Activated CD4-positive, alpha-beta T cell treated with anti-CD3 and anti-CD28 coated beads, Interleukin-2, amount 10 ng/mL, durations not matched to agents 24 days and 14 days (primary cell): ENCODE data around the gene BANF2. TPM values are rescaled to one million over a fixed set of nuclear protein-coding genes. Genes with fewer than 3 reads are reported as not detected.

Experiments
- DNase-seq: peaks from one replicate; pipeline ENCODE4 v3.0.0; 2022
- H3K27ac Mint-ChIP-seq: one replicate; pipeline ENCODE4 v1.8.0; 2022; ENCODE audit warnings: mild to moderate bottlenecking, mixed read lengths
- H3K27me3 Mint-ChIP-seq: one replicate; pipeline ENCODE4 v1.8.0; 2022; ENCODE audit warnings: mixed read lengths
- H3K36me3 Mint-ChIP-seq: one replicate; pipeline ENCODE4 v1.8.0; 2022; ENCODE audit warnings: low read depth, mild to moderate bottlenecking, mixed read lengths
- H3K4me1 Mint-ChIP-seq: one replicate; pipeline ENCODE4 v1.8.0; 2021; ENCODE audit warnings: mixed read lengths
- H3K4me3 Mint-ChIP-seq: one replicate; pipeline ENCODE4 v1.8.0; 2022; ENCODE audit warnings: mild to moderate bottlenecking, moderate library complexity, mixed read lengths
- H3K9me3 Mint-ChIP-seq: one replicate; pipeline ENCODE4 v1.8.0; 2021; ENCODE audit warnings: mixed read lengths
- intact Hi-C: fragments of 100-400 bp; cut with micrococcal nuclease; formaldehyde crosslinking; loops from one replicate; pipeline ENCODE4 v1.15.1; 2023
- total RNA-seq: library from RNA; stranded (reverse); gene quantifications from 2 replicates; pipeline ENCODE4 v1.2.3, GENCODE V29; 2022

Gene BANF2
- total RNA-seq, 1 donor from 2014 or later = not detected

DNA sequence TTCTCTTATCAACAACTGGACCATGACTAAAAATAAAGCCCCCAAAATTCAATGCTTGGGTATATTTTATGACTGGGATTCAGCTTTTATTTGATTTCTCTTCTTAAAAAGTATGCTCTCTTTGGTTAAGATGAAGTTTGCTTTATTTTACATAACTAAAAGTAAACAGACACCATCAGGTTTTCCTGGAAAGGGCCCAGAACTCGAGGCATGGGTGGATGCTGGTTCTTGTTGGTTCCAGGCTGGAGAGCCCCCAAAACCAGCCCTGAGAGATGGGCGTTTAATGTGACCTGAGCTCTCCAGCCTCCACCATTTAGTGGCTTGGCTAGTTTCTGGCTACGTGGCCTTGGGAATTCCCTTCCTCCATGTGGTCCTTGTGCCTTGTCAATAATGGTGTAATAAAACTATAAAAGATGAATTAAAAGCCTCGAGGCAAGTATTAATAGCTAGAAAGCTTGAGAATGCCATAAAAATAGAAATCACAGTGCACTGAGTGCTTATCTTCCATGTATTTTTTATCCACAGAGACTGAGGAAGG, 34.1 kb downstream of the BANF2 start:
- Mint-ChIP-seq H3K4me3 (no peak overlapping the region), H3K4me1 (no peaks in the 10 kb centered on the region), H3K27ac (no peak overlapping the region), H3K27me3 (no peaks in the 10 kb centered on the region), H3K9me3 (no peaks in the 10 kb centered on the region), H3K36me3 (no peaks in the 10 kb centered on the region)
- intact Hi-C loops = no loop called here
- no peak for DNase-seq

DNA sequence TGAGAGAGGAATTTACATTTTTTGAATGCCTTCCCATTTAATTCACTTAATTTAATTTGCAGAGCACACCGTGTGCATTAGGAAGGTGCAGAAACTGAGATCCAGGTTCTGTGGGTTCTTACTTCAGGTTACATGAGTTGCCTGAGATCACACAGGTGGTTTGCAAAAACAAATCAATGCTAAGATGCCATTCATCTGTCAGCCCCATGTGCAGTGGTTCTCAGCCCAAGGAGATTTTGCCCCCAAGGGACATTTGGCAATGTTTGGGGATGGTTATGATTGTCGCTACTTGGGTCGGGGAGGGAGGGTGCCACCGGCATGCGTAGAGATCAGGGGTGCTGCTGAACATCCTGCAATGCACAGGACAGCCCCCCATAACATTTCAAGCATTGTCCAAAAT, 34.6 kb downstream of the BANF2 start:
- intact Hi-C loops = no loop called here
- no peak overlapping the region for H3K4me3 Mint-ChIP-seq
- H3K9me3 Mint-ChIP-seq = peaks cover 3% of the 10 kb centered on the region
- H3K36me3 Mint-ChIP-seq = no peaks in the 10 kb centered on the region
- H3K27ac Mint-ChIP-seq = no peak overlapping the region
- no peak for DNase-seq
- no peaks in the 10 kb centered on the region for H3K4me1 Mint-ChIP-seq
- peaks cover 2% of the 10 kb centered on the region for H3K27me3 Mint-ChIP-seq

DNA sequence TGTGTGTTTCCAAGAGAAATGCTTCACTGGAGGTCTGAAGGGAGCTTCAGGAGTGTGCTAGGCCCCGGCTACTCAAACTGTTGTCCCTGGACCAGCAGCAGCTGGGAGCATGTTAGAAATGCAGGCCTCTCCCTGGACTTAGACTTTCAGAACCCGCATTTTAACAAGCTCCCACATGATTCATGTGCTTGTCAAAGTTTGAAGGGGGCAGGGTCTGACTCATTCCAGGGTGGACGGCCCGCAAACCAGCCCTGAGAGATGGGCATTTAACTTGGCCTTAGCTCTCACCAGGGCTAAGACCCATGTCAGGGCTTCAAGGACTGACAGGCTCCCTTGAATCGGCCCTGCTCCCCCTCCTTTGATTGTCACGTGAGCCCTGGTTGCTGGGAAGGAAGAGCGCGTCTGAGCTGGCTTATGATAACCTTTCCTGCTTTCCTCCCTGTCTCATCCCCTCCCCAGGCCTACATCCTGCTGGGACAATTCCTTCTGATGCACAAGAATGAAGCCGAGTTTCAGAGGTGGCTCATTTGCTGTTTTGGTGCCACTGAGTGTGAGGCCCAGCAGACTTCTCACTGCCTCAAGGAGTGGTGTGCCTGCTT, 35.5 kb downstream of the BANF2 start:
- peaks cover 5% of the 10 kb centered on the region for H3K9me3 Mint-ChIP-seq
- no peak overlapping the region for H3K4me3 Mint-ChIP-seq
- intact Hi-C loops = no loop called here
- H3K27me3 Mint-ChIP-seq = peaks cover 2% of the 10 kb centered on the region
- no peak overlapping the region for H3K27ac Mint-ChIP-seq
- no peaks in the 10 kb centered on the region for H3K36me3 Mint-ChIP-seq
- DNase-seq = no peak
- H3K4me1 Mint-ChIP-seq = no peaks in the 10 kb centered on the region

DNA sequence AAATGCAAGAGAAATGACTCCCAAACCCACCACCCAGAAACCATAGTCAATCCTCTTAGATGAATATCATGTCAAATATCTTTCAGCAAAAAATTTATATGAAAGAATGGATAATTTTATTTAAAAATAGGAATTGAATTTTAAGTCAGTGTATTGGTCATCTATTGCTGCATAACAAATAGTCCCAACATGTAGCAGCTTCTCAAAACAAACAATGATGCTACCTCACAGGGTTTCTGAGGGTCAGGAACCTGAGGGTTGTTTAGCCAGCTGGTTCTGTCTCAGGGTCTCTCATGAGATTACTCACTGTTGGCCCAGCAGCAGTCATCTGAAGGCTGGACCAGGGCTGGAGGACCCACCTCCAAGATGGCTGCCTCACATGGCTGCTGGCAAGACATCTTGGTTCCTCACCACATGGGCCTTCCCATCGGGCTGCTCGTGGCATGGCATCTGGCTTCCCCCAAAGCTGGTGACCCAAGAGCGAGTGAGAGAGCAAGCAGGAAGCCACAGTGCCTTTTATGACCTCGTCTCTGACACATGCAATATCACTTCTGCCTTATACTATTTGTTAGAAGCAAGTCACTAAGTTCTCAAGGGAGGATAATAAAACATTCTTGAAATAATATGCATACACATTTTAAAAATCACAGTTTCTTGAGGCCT, 36.3 kb downstream of the BANF2 start:
- DNase-seq = no peak
- Mint-ChIP-seq H3K27ac (no peak overlapping the region), H3K9me3 (peaks cover 5% of the 10 kb centered on the region), H3K27me3 (peaks cover 2% of the 10 kb centered on the region), H3K4me1 (no peaks in the 10 kb centered on the region), H3K36me3 (no peaks in the 10 kb centered on the region), H3K4me3 (no peak overlapping the region)
- intact Hi-C loops = no loop called here

DNA sequence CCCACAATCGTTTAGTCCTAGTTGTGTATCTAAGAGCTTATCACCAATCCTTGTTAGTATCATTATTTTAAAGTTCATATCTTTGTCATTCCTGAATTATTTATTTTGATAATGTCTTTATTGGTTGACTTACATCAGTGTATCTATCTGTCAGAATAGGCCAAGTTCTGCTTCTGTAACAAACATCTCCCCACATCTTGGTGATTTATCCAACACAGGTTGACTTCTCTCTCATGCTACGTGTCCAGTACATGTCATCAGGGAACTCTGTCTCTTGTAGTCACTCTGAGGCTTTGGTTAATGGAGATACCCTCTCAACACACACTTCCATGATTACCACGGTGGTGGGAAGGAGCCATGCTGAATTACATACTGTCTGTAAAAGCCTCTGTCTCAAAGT, 38.4 kb downstream of the BANF2 start:
- no peak overlapping the region for H3K4me3 Mint-ChIP-seq
- no peaks in the 10 kb centered on the region for H3K36me3 Mint-ChIP-seq
- H3K4me1 Mint-ChIP-seq = no peaks in the 10 kb centered on the region
- intact Hi-C loops = no loop called here
- H3K27me3 Mint-ChIP-seq = peaks cover 2% of the 10 kb centered on the region
- H3K9me3 Mint-ChIP-seq = peaks cover 5% of the 10 kb centered on the region
- H3K27ac Mint-ChIP-seq = no peak overlapping the region
- no peak for DNase-seq

DNA sequence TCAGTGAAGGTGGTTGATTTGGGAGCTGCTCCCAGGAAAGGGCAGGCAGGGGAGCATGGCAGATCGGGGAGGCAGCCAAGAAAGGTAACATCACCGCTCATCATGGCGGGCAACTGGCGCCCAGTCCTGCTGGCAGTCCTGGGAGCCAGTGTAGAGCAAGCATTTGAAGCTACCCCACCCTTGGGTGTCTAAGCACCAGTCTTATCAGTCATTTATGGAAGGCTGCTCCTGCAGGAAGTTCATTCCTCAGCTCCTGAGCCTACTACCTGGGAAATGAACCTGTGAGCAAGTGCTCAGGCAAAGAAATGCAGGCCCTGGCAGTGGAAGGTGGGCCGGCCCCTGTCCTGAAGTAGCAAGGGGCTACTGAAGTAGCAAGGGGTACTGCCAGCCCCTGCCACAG, 41.5 kb downstream of the BANF2 start:
- DNase-seq = no peak
- Mint-ChIP-seq H3K27me3 (peaks cover 2% of the 10 kb centered on the region), H3K36me3 (no peaks in the 10 kb centered on the region), H3K9me3 (peaks cover 5% of the 10 kb centered on the region), H3K4me3 (no peak overlapping the region), H3K27ac (no peak overlapping the region), H3K4me1 (no peaks in the 10 kb centered on the region)
- intact Hi-C loops = no loop called here

DNA sequence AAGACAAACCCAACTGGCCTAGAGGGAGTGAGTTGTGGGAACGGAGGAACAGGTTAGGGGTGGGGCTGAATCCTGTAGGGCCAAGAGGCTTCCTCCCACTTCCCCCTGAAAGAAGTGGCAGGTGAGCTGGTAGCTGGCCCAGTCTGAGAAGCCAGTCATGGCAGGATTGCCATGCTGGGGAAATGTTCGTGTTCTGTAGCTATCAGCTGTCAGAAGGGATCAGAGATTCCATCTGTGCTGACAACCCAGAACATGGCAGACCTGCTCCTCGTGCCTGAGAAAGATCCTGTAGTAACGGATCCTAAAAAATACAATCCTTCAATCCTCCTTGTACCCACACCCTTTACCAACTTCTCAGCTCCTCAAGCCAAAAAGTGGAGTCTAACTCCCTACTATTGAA, 43.0 kb downstream of the BANF2 start:
- intact Hi-C loops = no loop called here
- Mint-ChIP-seq H3K9me3 (peaks cover 5% of the 10 kb centered on the region), H3K36me3 (no peaks in the 10 kb centered on the region), H3K4me1 (no peaks in the 10 kb centered on the region), H3K27me3 (peaks cover 6% of the 10 kb centered on the region), H3K27ac (no peak overlapping the region), H3K4me3 (no peak overlapping the region)
- DNase-seq = no peak

DNA sequence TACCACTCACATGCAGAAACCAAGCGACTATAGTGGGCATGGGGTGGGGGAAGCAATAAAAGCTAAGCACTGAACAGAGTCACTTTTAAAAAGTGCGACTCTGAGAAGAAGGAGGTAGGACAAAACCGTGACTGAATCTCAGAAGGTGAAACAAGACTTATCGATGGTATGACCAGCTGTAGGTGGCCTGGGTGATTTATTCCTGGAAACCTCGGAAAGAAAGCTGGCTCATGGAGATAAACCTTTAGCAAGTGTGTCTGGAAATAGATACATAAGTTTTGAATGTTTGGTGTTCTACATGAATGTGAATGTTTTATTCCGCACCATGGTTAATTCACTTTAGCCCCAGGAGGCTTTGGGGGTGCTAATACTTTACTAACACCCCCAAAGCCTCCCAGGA, 43.9 kb downstream of the BANF2 start:
- peaks cover 7% of the 10 kb centered on the region for H3K27me3 Mint-ChIP-seq
- no peaks in the 10 kb centered on the region for H3K4me1 Mint-ChIP-seq
- intact Hi-C loops = no loop called here
- DNase-seq = no peak
- H3K9me3 Mint-ChIP-seq = peaks cover 5% of the 10 kb centered on the region
- H3K4me3 Mint-ChIP-seq = no peak overlapping the region
- H3K27ac Mint-ChIP-seq = no peak overlapping the region
- no peaks in the 10 kb centered on the region for H3K36me3 Mint-ChIP-seq

DNA sequence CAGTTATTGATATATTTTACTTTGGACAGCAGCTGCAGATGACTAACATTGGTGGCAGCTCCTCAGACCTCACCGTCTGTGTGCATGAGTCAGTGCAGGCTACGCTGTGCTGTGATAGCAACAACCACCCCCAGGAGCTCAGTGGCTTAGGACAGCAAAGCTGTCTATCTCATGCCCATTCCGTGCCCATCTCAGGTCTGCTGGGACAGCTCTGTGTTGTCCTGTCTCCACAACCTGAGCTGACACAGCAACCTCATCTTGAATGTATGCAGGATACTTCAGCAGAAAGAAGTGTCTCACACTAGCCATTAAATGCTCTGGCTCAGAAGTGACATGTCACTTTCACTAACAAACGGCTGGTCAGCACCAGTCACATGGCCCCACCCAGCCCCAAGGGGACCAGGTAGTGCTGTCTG, 47.7 kb downstream of the BANF2 start:
- no peak for DNase-seq

DNA sequence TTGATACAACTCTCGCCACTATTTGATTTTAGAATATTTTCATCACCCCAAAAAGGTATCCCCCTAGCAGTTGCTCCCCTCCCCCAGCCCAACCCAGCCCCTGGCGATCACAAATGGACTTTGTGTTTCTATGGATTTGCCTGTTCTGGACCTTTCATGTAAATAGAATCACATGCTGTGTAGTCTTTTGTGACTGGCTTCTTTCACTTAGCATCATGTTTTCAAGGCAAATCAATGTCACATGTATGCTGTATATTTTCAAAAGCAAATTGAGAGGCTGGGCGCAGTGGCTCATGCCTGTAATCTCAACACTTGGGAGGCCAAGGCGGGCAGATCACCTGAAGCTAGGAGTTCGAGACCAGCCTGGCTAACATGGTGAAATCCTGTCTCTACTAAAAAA, 48.5 kb downstream of the BANF2 start:
- H3K9me3 Mint-ChIP-seq = no peaks in the 10 kb centered on the region
- no peak for DNase-seq
- peaks cover 7% of the 10 kb centered on the region for H3K27me3 Mint-ChIP-seq
- intact Hi-C loops = no loop called here
- H3K4me3 Mint-ChIP-seq = no peak overlapping the region
- H3K4me1 Mint-ChIP-seq = no peaks in the 10 kb centered on the region
- no peaks in the 10 kb centered on the region for H3K36me3 Mint-ChIP-seq
- H3K27ac Mint-ChIP-seq = no peak overlapping the region

More for the DNA sequence above, 47.7 kb downstream of the BANF2 start:
- no peak overlapping the region for H3K4me3 Mint-ChIP-seq
- no peaks in the 10 kb centered on the region for H3K4me1 Mint-ChIP-seq
- H3K9me3 Mint-ChIP-seq = no peaks in the 10 kb centered on the region
- no peak overlapping the region for H3K27ac Mint-ChIP-seq
- intact Hi-C loops = no loop called here
- H3K27me3 Mint-ChIP-seq = peaks cover 4% of the 10 kb centered on the region
- H3K36me3 Mint-ChIP-seq = no peaks in the 10 kb centered on the region

DNA sequence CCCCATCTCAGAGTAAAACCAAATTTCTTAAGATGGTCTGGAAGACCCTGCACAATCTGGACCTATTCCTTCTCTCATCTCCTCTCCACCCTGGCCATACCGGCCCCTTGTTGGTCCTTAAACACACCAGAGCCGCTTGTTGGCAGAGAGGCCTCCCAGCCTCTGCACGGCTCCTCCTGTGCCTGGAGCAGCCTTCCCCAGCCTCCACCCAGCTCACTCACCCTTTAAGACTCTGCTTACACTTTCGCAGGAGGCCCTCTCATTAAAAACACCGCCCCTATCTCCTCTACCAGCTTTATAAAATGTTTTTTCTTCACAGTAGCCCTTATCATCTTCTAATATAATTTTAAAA, 49.8 kb downstream of the BANF2 start:
- Mint-ChIP-seq H3K9me3 (no peaks in the 10 kb centered on the region), H3K27ac (no peak overlapping the region), H3K4me1 (no peaks in the 10 kb centered on the region), H3K36me3 (no peaks in the 10 kb centered on the region), H3K4me3 (no peak overlapping the region), H3K27me3 (peaks cover 13% of the 10 kb centered on the region)
- no peak for DNase-seq
- intact Hi-C loops = no loop called here

DNA sequence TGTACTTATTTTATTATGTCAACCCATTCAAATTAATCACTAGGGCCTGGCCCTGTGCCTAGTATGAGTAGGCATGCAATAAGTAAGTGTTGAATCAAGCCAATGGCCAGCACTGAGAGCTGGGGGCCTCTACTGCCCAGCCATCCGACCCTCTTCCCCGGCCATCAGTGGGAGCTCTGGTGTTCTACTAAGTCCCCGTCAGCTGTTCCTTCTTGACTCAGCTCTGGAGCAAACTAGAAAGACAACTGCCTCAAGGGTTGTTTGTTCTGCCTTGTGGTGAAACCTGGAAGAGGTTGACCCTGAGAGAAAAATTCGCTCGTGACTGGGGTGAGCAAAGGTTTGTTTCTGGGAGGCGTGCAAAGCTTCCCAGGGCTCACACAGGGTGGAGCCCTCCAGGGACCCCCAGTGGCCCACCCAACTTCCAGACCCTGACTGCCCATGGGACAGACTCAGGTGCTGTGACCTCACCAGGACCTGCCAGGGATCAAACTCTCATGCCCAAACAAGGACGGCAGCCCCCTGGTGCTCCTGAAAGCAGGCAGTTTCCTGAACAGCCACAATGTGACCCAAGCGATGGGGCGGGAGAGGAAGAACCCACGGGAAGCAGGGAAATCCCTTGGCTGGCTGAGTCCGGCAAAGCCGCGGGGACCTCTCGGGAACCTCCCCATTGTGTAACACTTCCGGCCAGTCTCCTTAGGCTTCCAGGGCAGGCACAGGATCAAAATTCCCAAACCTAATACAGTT, 50.4 kb downstream of the BANF2 start:
- H3K27ac Mint-ChIP-seq = no peak overlapping the region
- intact Hi-C loops = no loop called here
- no peaks in the 10 kb centered on the region for H3K4me1 Mint-ChIP-seq
- no peak overlapping the region for H3K4me3 Mint-ChIP-seq
- DNase-seq = no peak
- H3K27me3 Mint-ChIP-seq = peaks cover 13% of the 10 kb centered on the region
- H3K36me3 Mint-ChIP-seq = no peaks in the 10 kb centered on the region
- no peaks in the 10 kb centered on the region for H3K9me3 Mint-ChIP-seq

DNA sequence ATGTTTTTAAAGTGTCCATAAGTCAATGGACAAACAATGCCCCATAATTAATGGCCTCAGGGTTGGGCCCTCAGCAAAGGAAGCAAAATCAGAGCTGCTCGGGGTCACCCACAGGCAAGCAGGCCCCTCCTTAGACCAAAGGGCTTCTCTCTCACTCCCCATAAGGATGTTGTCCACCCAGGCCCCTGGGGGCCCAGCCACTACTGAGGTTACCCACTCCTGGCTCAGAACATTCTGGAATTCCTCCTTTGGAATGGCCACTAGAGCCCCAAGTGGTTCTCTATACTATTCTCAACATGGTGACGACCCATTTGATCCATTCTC, 50.9 kb downstream of the BANF2 start:
- H3K4me3 Mint-ChIP-seq = no peak overlapping the region
- H3K9me3 Mint-ChIP-seq = no peaks in the 10 kb centered on the region
- no peak for DNase-seq
- H3K36me3 Mint-ChIP-seq = no peaks in the 10 kb centered on the region
- H3K27me3 Mint-ChIP-seq = peaks cover 13% of the 10 kb centered on the region
- H3K27ac Mint-ChIP-seq = no peak overlapping the region
- H3K4me1 Mint-ChIP-seq = no peaks in the 10 kb centered on the region
- intact Hi-C loops = no loop called here

DNA sequence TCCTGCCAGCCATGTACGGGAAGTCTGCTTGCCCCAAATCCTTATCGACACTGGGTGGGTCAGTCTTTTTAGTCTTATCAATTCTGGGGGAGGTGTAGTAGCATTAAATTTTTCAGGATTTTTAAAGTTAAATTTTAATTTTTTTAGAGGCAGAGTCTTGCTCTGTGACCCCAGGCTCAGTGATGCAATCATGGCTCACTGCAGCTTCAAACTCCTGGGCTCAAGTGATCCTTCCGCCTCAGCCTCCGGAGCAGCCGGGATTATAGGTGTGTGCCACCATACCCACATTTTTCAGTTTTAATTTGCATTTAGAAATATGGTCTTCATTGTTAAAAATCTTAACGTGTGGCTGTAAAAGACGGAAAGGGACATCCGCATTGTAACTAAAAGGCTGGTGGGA, 51.9 kb downstream of the BANF2 start:
- intact Hi-C loops = no loop called here
- Mint-ChIP-seq H3K36me3 (no peaks in the 10 kb centered on the region), H3K4me3 (no peak overlapping the region), H3K4me1 (no peaks in the 10 kb centered on the region), H3K27ac (no peak overlapping the region), H3K27me3 (peaks cover 13% of the 10 kb centered on the region), H3K9me3 (no peaks in the 10 kb centered on the region)
- DNase-seq = no peak
